COLO668 (cell line): ENCODE measurements around the gene CLRN3.

Experiments
- DNase-seq: peaks from one replicate; lab custom pipeline; 2025; ENCODE audit not compliant: unreplicated experiment; lab: John Stamatoyannopoulos, UW

Gene CLRN3

GRCh38 chr10:127892743-127893142, at the start of gene CLRN3:
Gene CLRN3, minus strand, starts transcription at chr10:127892941. Its CDS starts 157 bp downstream, at chr10:127892784.
- no peak for DNase-seq

GRCh38 chr10:127940866-127941640, 48.3 kb upstream of the CLRN3 start:
- DNase-seq, result no peak

- no peak for DNase-seq
These were observed 47.1 kb upstream of the CLRN3 start for GRCh38 chr10:127939786-127940330.

GRCh38 chr10:127937915-127938463, 45.2 kb upstream of the CLRN3 start:
- DNase-seq, result no peak

- no peak for DNase-seq
These were observed 44.3 kb upstream of the CLRN3 start for GRCh38 chr10:127937069-127937468.

GRCh38 chr10:127935071-127935561, 42.4 kb upstream of the CLRN3 start:
- no peak for DNase-seq

- DNase-seq, result no peak
These were observed 41.6 kb upstream of the CLRN3 start for GRCh38 chr10:127934383-127934782.

- DNase-seq, result no peak
These were observed 40.5 kb upstream of the CLRN3 start for GRCh38 chr10:127933271-127933670.

GRCh38 chr10:127932521-127933270, 40.0 kb upstream of the CLRN3 start:
- no peak for DNase-seq

GRCh38 chr10:127928021-127928806, 35.5 kb upstream of the CLRN3 start:
- no peak for DNase-seq

- DNase-seq, result no peak
These were observed 33.7 kb upstream of the CLRN3 start for GRCh38 chr10:127926455-127926854.

- DNase-seq, result no peak
These were observed 32.9 kb upstream of the CLRN3 start for GRCh38 chr10:127925471-127926207.

GRCh38 chr10:127923646-127924045, 30.9 kb upstream of the CLRN3 start:
- DNase-seq, result no peak

- DNase-seq, result no peak
These were observed 30.1 kb upstream of the CLRN3 start for GRCh38 chr10:127922675-127923366.

GRCh38 chr10:127922206-127922605, 29.5 kb upstream of the CLRN3 start:
- no peak for DNase-seq

- DNase-seq, result no peak
These were observed 29.0 kb upstream of the CLRN3 start for GRCh38 chr10:127921753-127922145.

- DNase-seq, result no peak
These were observed 28.5 kb upstream of the CLRN3 start for GRCh38 chr10:127921075-127921752.

GRCh38 chr10:127920306-127921074, 27.7 kb upstream of the CLRN3 start:
- no peak for DNase-seq
